Endothelial cell of umbilical vein (primary cell): ENCODE measurements around the gene POLR2B. TPM values are rescaled to one million over a fixed set of nuclear protein-coding genes. Genes with fewer than 3 reads are reported as not detected.

Experiments used
- BruUV-seq: library from RNA; stranded (reverse); fragments of 400-500 nt; replicated peaks from 2 replicates; lab custom pipeline; 2021; lab: Mats Ljungman, UMichigan
- CTCF ChIA-PET: fragments of 300-600, 350-600 bp; sonication (Branson Sonifier 250); formaldehyde crosslinking; loops from one replicate; lab custom pipeline; 2021; ENCODE audit warnings: antibody characterized with exemption, inconsistent platforms; lab: Charles Lee
- POLR2A ChIA-PET: fragments of 300-600, 350-600 bp; sonication (Branson Sonifier 250); formaldehyde crosslinking; loops from one replicate; lab custom pipeline; 2021; ENCODE audit warnings: antibody characterized with exemption, inconsistent platforms; lab: Charles Lee
- DNase-seq: peaks from one replicate; pipeline ENCODE4 v3.0.0-alpha.2; 2011; ENCODE audit warnings: low read depth, low spot score
- FAIRE-seq: peaks from 2 replicates; lab custom pipeline; 2011; peaks lifted over from hg19 to GRCh38; lab: Jason Lieb, UNC
- H2AFZ ChIP-seq: 2 replicates; pipeline ENCODE4 v1.6.0; 2012; ENCODE audit warnings: low read depth, low read length, control low read depth, inconsistent platforms
- H3K27ac ChIP-seq: 2 replicates; pipeline ENCODE4 v1.5.1; 2011; ENCODE audit warnings: low read depth, mild to moderate bottlenecking, control low read depth, low read length, moderate library complexity; ENCODE audit not compliant: insufficient read depth
- H3K27me3 ChIP-seq, 2 experiments: 2 replicates each; pipeline versions ENCODE4 v1.6.0 to v1.6.1; 2011; ENCODE audit warnings: low read length in 2 of 2, mixed read lengths in 1 of 2; ENCODE audit not compliant: control insufficient read depth in 2 of 2, insufficient read depth in 2 of 2
- H3K36me3 ChIP-seq, 2 experiments: 2 replicates in 1 of 2; 3 replicates in 1 of 2; pipeline ENCODE4 v1.5.1; 2011; ENCODE audit warnings: low read length in 2 of 2, mild to moderate bottlenecking in 1 of 2, moderate library complexity in 1 of 2; ENCODE audit not compliant: control insufficient read depth in 2 of 2, insufficient read depth in 2 of 2; ENCODE audit errors: extremely low read depth in 1 of 2
- H3K4me1 ChIP-seq: 3 replicates; pipeline ENCODE4 v1.5.1; 2011; ENCODE audit warnings: mild to moderate bottlenecking, low read length; ENCODE audit not compliant: control insufficient read depth, insufficient read depth; ENCODE audit errors: extremely low read depth
- H3K4me2 ChIP-seq: 2 replicates; pipeline ENCODE4 v1.6.1; 2011; ENCODE audit warnings: low read length, control low read depth, mixed read lengths; ENCODE audit not compliant: insufficient read depth
- H3K4me3 ChIP-seq, 3 experiments: fragments of 200-600 bp in 1 of 3; sonication (generic), shearing (Covaris generic) in 1 of 3; replicated peaks in 1 of 3; 2 replicates each; pipeline ENCODE4 v1.5.1; 2011 to 2016; ENCODE audit warnings: control low read depth in 3 of 3, low read length in 3 of 3, mild to moderate bottlenecking in 2 of 3, inconsistent platforms in 1 of 3, low read depth in 1 of 3, moderate library complexity in 1 of 3; ENCODE audit not compliant: insufficient read depth in 1 of 3
- H3K79me2 ChIP-seq: 2 replicates; pipeline ENCODE4 v1.6.0; 2012; ENCODE audit warnings: low read length, inconsistent platforms; ENCODE audit not compliant: control insufficient read depth, insufficient read depth
- H3K9ac ChIP-seq: replicated peaks from 2 replicates; pipeline ENCODE3; 2011; ENCODE audit warnings: low read length, control low read depth; ENCODE audit not compliant: insufficient read depth; ENCODE audit errors: extremely low read depth
- H3K9me1 ChIP-seq: replicated peaks from 3 replicates; pipeline ENCODE4 v1.6.0; 2011; ENCODE audit warnings: mild to moderate bottlenecking, low read length; ENCODE audit not compliant: control insufficient read depth, insufficient read depth; ENCODE audit errors: extremely low read depth
- H3K9me3 ChIP-seq: replicated peaks from 2 replicates; pipeline ENCODE4 v1.5.1; 2012; ENCODE audit warnings: low read length, inconsistent platforms; ENCODE audit not compliant: control insufficient read depth, insufficient read depth
- H4K20me1 ChIP-seq: replicated peaks from 2 replicates; pipeline ENCODE3; 2011; ENCODE audit warnings: mild to moderate bottlenecking, low read length; ENCODE audit not compliant: control insufficient read depth, insufficient read depth; ENCODE audit errors: extremely low read depth
- EZH2 ChIP-seq: IDR thresholded peaks from 2 replicates; pipeline ENCODE4 v1.6.1; 2012; ENCODE audit warnings: borderline replicate concordance, low read depth, mild to moderate bottlenecking, moderate library complexity, low read length, inconsistent platforms; ENCODE audit not compliant: severe bottlenecking
- FOS ChIP-seq: IDR thresholded peaks from 2 replicates; pipeline ENCODE4 v1.6.1; 2011; ENCODE audit warnings: mild to moderate bottlenecking, low read length, moderate library complexity, borderline replicate concordance; ENCODE audit not compliant: insufficient read depth
- GATA2 ChIP-seq: IDR thresholded peaks from 2 replicates; pipeline ENCODE4 v1.7.0; 2011; ENCODE audit warnings: low read depth, mild to moderate bottlenecking, moderate library complexity, mixed read lengths, low read length; ENCODE audit not compliant: insufficient read length, insufficient read depth
- JUN ChIP-seq: IDR thresholded peaks from 2 replicates; pipeline ENCODE4 v1.6.1; 2011; ENCODE audit warnings: borderline replicate concordance, low read depth; ENCODE audit not compliant: insufficient read length, insufficient read depth
- MYC ChIP-seq: IDR thresholded peaks from one replicate; pipeline ENCODE4 v1.6.1; 2011; ENCODE audit warnings: mild to moderate bottlenecking, low read depth, low read length
- POLR2AphosphoS5 ChIP-seq: IDR thresholded peaks from 2 replicates; pipeline ENCODE4 v1.6.1; 2012; ENCODE audit warnings: low read depth, mild to moderate bottlenecking, control low read depth, low read length, moderate library complexity; ENCODE audit not compliant: insufficient read depth
- dilution Hi-C: fragments of 300-500 bp; cut with MboI; formaldehyde crosslinking; loops from one replicate; pipeline ENCODE4 v1.15.0; 2019; ENCODE audit warnings: low sequenced_read_pairs; ENCODE audit not compliant: extremely low pct_ligation_motif_present
- intact Hi-C: fragments of 100-400 bp; cut with micrococcal nuclease; formaldehyde crosslinking; loops from one replicate; pipeline ENCODE4 v1.10.0; 2022
- polyA plus RNA-seq, 4 experiments: library from polyadenylated mRNA; depleted of rRNA in 3 of 4; stranded (reverse) in 3 of 4; unstranded in 1 of 4; fragments of >200 nt; gene quantifications; 2 replicates each; pipeline versions ENCODE4 v1.2.1 to v1.2.3, GENCODE V29; 2011 to 2012; ENCODE audit warnings: missing spikeins in 1 of 4
- total RNA-seq: library from RNA; stranded (reverse); gene quantifications from 2 replicates; pipeline ENCODE4 v1.2.3, GENCODE V29; 2021
- TF ChIP-seq, protein P1 (sequence below): IDR thresholded peaks from 2 replicates; pipeline ENCODE4 v1.6.1; 2011; ENCODE audit not compliant: insufficient read depth, insufficient read length
- TF ChIP-seq, protein P2 (sequence below), 2 donors: IDR thresholded peaks; 1 replicate in 1 of 2; 2 replicates in 1 of 2; pipeline ENCODE4 v1.5.1; 2011; ENCODE audit warnings: low read length in 2 of 2, mild to moderate bottlenecking in 2 of 2, moderate library complexity in 2 of 2, control low read depth in 1 of 2, inconsistent platforms in 1 of 2, low read depth in 1 of 2; ENCODE audit not compliant: insufficient read depth in 1 of 2; ENCODE audit errors: extremely low read depth in 1 of 2

The POLR2B gene
- total and polyA plus RNA-seq, 2 donors (not counting 3 experiments of a cell fraction or from before 2014, with no cell fraction given) = 75.5 to 148 TPM

DNA sequence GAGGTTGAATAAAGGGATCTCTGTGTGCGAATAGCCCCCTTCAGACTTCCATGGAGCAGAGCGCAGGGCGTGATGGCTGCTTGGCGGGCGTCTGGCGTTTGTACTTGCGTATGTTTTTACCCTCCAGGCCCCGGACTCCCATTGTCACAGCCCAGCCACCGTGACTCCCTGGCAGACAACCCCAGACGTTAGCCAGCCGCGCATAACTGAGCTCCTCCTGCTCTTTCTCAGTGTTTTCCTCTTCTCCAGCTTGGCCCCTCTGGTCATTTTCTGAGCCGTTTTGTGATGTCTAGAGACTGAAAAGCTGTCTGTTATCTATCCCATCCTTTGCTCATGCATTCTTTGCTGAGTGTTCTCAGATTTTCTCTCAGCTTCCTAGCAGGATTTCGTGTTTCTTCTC is 77.2 kb downstream of the POLR2B start:
- Histone ChIP-seq H3K9ac (no peak overlapping the region), H3K36me3 (peaks cover 3 to 8% of the 10 kb centered on the region in 2 experiments), H3K4me1 (peaks cover 6% of the 10 kb centered on the region), H4K20me1 (no peaks in the 10 kb centered on the region), H3K27me3 (no peaks in the 10 kb centered on the region), H2AFZ (no peak overlapping the region), H3K9me1 (no peaks in the 10 kb centered on the region), H3K27ac (no peak overlapping the region), H3K4me2 (no peak overlapping the region), H3K79me2 (peaks cover 67% of the 10 kb centered on the region), H3K4me3 (no peak overlapping the region), H3K9me3 (no peaks in the 10 kb centered on the region)
- DNase-seq (no peak), FAIRE-seq (no peak)
- intact Hi-C loops (no loop called here), dilution Hi-C loops (no loop called here)
- TF ChIP-seq, protein P1, sequence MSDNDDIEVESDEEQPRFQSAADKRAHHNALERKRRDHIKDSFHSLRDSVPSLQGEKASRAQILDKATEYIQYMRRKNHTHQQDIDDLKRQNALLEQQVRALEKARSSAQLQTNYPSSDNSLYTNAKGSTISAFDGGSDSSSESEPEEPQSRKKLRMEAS = no peak
- TF ChIP-seq GATA2 (no peak), POLR2AphosphoS5 (no peak), FOS (no peak), JUN (no peak), MYC (no peak), EZH2 (no peak)
- TF ChIP-seq, protein P2, sequence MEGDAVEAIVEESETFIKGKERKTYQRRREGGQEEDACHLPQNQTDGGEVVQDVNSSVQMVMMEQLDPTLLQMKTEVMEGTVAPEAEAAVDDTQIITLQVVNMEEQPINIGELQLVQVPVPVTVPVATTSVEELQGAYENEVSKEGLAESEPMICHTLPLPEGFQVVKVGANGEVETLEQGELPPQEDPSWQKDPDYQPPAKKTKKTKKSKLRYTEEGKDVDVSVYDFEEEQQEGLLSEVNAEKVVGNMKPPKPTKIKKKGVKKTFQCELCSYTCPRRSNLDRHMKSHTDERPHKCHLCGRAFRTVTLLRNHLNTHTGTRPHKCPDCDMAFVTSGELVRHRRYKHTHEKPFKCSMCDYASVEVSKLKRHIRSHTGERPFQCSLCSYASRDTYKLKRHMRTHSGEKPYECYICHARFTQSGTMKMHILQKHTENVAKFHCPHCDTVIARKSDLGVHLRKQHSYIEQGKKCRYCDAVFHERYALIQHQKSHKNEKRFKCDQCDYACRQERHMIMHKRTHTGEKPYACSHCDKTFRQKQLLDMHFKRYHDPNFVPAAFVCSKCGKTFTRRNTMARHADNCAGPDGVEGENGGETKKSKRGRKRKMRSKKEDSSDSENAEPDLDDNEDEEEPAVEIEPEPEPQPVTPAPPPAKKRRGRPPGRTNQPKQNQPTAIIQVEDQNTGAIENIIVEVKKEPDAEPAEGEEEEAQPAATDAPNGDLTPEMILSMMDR (IDR thresholded peaks at IDR 0.05; ENCODE audit: extremely low read depth in 1 of 2, insufficient read depth in 1 of 2, low read depth in 1 of 2, low read length in 2 of 2) = no peak
- ChIA-PET POLR2A (no interaction called here), CTCF (interaction anchor here (1.5 kb wide), 1 partner anchor 18 kb away, joined by 3 read pairs; no protein-coding TSS in a partner anchor)
- no TSS peak for BruUV-seq
